Astrocyte of the cerebellum (primary cell): ENCODE results near the gene TPPP.

Source experiments
- DNase-seq: peaks from one replicate; pipeline ENCODE4 v3.0.0-alpha.2; 2011; ENCODE audit warnings: low read depth
- H3K4me3 ChIP-seq: 2 replicates; pipeline ENCODE4 v1.5.1; 2011; ENCODE audit warnings: mild to moderate bottlenecking, low read depth, low read length, moderate library complexity
- CTCF ChIP-seq: IDR thresholded peaks from 2 replicates; pipeline ENCODE4 v1.5.1; 2012; ENCODE audit warnings: low read length, low read depth, moderate library complexity, mild to moderate bottlenecking; ENCODE audit errors: missing control alignments
- in situ Hi-C: cut with HindIII; loops from 2 replicates; pipeline ENCODE4 v1.10.0; 2017; ENCODE audit warnings: low sequenced_read_pairs

Gene TPPP

GRCh38 chr5:640461-641330 is 52.5 kb downstream of the TPPP start:
- DNase-seq = no peak
- no peak for TF ChIP-seq CTCF
- H3K4me3 ChIP-seq = no peak overlapping the region
- in situ Hi-C loops = no loop called here

GRCh38 chr5:639584-640213 is 53.5 kb downstream of the TPPP start:
- H3K4me3 ChIP-seq = no peak overlapping the region
- no peak for TF ChIP-seq CTCF
- in situ Hi-C loops = loop anchor here (5.0 kb wide), 1 partner anchor 33 kb away; no protein-coding TSS in a partner anchor
- DNase-seq = no peak

GRCh38 chr5:639253-639530 is 54.0 kb downstream of the TPPP start:
- H3K4me3 ChIP-seq = no peak overlapping the region
- no peak for TF ChIP-seq CTCF
- DNase-seq = no peak
- in situ Hi-C loops = loop anchor here (5.0 kb wide), 1 partner anchor 33 kb away; no protein-coding TSS in a partner anchor

- no peak for TF ChIP-seq CTCF
- H3K4me3 ChIP-seq = no peak overlapping the region
- no peak for DNase-seq
- in situ Hi-C loops = loop anchor here (5.0 kb wide), 1 partner anchor 34 kb away; no protein-coding TSS in a partner anchor
These were observed 54.5 kb downstream of the TPPP start for GRCh38 chr5:638501-639252.

- TF ChIP-seq CTCF = no peak
- H3K4me3 ChIP-seq = no peak overlapping the region
- DNase-seq = no peak
- in situ Hi-C loops = loop anchor here (5.0 kb wide), 1 partner anchor 34 kb away; no protein-coding TSS in a partner anchor
These were observed 55.3 kb downstream of the TPPP start for GRCh38 chr5:637581-638450.
